HepG2 (cell line): ENCODE data around the gene API5. TPM values are rescaled to one million over a fixed set of nuclear protein-coding genes. Genes with fewer than 3 reads are reported as not detected.

Experiments
- ARHGAP35 ChIP-seq: sonication (generic); formaldehyde crosslinking; IDR thresholded peaks from 2 replicates; pipeline ENCODE4 v1.9.0; 2022; ENCODE audit warnings: mild to moderate bottlenecking, inconsistent platforms, moderate library complexity, missing genetic modification reagents, borderline replicate concordance
- CC2D1A ChIP-seq: sonication (generic); formaldehyde crosslinking; IDR thresholded peaks from 2 replicates; pipeline ENCODE4 v1.8.1; 2023; ENCODE audit warnings: mild to moderate bottlenecking, missing genetic modification reagents
- NR2F1 ChIP-seq, 2 experiments: fragments of 450-650 bp in 1 of 2; formaldehyde crosslinking in 1 of 2; IDR thresholded peaks; 2 replicates each; pipeline versions ENCODE4 v1.5.0 to v1.6.1; 2016 to 2020; ENCODE audit warnings: mild to moderate bottlenecking in 1 of 2, missing compliant biosample characterization in 1 of 2, missing genetic modification reagents in 1 of 2, moderate library complexity in 1 of 2
- RBAK ChIP-seq: sonication (generic); formaldehyde crosslinking; IDR thresholded peaks from 2 replicates; pipeline ENCODE4 v1.5.1; 2020; ENCODE audit warnings: mild to moderate bottlenecking, missing genetic modification reagents
- SIN3A ChIP-seq: IDR thresholded peaks from 2 replicates; pipeline ENCODE4 v1.6.1; 2011; ENCODE audit warnings: low read depth, mild to moderate bottlenecking, control low read depth, low read length, borderline replicate concordance
- ZNF264 ChIP-seq: sonication (generic); formaldehyde crosslinking; IDR thresholded peaks from 2 replicates; pipeline ENCODE4 v1.4.0; 2020; ENCODE audit warnings: missing genetic modification reagents
- ZNF775 ChIP-seq: sonication (generic); formaldehyde crosslinking; IDR thresholded peaks from 2 replicates; pipeline ENCODE4 v1.4.0; 2020; ENCODE audit warnings: missing genetic modification reagents, mild to moderate bottlenecking, moderate library complexity, borderline replicate concordance
- ZNF816 ChIP-seq: sonication (generic); formaldehyde crosslinking; IDR thresholded peaks from 2 replicates; pipeline ENCODE4 v1.8.0; 2022; ENCODE audit warnings: missing genetic modification reagents, mild to moderate bottlenecking, borderline replicate concordance
- polyA plus RNA-seq, 8 experiments: library from polyadenylated mRNA; depleted of rRNA in 3 of 8; stranded (reverse) in 7 of 8; unstranded in 1 of 8; fragments of >200 nt; fragmentation: Illumina TruSeq in 4 of 8; extraction: Trizol in 4 of 8; gene quantifications; 2 replicates each; pipeline versions ENCODE4 v1.2.1 to v1.2.3, GENCODE V29; 2011 to 2016; ENCODE audit warnings: low read depth in 4 of 8, missing spikeins in 1 of 8, mixed read lengths in 1 of 8; ENCODE audit not compliant: insufficient read depth in 1 of 8
- total RNA-seq, 5 experiments: library from RNA; depleted of rRNA; stranded (reverse); fragments of >200 nt; fragmentation: Illumina TruSeq; extraction: Trizol; gene quantifications; 2 replicates each; pipeline ENCODE4 v1.2.3, GENCODE V29; 2016; ENCODE audit warnings: low read depth in 1 of 5
- TF ChIP-seq, protein P1 (sequence below): sonication (generic); formaldehyde crosslinking; IDR thresholded peaks from 2 replicates; pipeline ENCODE4 v1.9.0; 2021; ENCODE audit warnings: missing genetic modification reagents, borderline replicate concordance
- TF ChIP-seq, protein P2 (sequence below): IDR thresholded peaks from 2 replicates; pipeline ENCODE4 v1.6.1; 2016; ENCODE audit warnings: low read depth
- TF ChIP-seq, protein P3 (sequence below): sonication (generic); formaldehyde crosslinking; IDR thresholded peaks from 2 replicates; pipeline ENCODE4 v1.4.0; 2020; ENCODE audit warnings: mild to moderate bottlenecking, missing genetic modification reagents
- TF ChIP-seq, protein P4 (sequence below): sonication (generic); formaldehyde crosslinking; IDR thresholded peaks from 2 replicates; pipeline ENCODE4; 2020; ENCODE audit warnings: missing genetic modification reagents, mild to moderate bottlenecking, borderline replicate concordance
- TF ChIP-seq, protein P5 (sequence below): sonication (generic); formaldehyde crosslinking; IDR thresholded peaks from 2 replicates; pipeline ENCODE4 v1.5.0; 2020; ENCODE audit warnings: mild to moderate bottlenecking, missing genetic modification reagents, borderline replicate concordance

The API5 gene
- total and polyA plus RNA-seq, 2 of the 13 experiments (the other 11 are each of a cell fraction or from before 2014, with no cell fraction given) = 21.6 to 59.0 TPM

DNA sequence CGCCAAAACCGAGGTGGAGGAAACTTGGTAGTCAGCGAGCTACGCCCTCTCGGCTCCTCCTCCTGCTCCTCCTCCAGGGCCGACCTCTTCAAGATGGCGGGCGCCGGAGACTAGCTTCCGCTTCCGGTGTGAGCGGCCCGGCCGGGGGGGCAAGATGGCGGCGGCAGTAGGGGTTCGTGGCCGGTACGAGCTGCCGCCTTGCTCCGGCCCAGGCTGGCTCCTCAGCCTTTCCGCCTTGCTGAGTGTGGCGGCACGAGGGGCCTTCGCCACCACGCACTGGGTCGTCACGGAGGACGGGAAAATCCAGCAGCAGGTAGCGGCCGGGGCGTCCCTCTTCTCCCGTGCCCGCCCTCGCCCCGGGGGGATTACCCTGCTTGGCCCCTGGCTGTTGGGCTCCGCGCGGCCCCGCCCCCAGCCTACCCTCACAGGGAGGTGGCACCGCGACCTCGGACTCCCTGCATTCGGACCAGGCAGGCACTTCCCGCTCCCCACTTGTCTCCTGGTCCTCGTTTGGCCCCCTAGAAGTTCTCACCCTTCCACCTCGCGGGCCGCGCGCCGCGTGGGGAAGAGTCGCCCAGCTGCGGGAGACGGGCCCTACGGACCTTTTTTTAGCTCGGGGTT, 47.1 kb downstream of the API5 start, which contains the start of gene TTC17 (continued):
- TF ChIP-seq, protein P1, sequence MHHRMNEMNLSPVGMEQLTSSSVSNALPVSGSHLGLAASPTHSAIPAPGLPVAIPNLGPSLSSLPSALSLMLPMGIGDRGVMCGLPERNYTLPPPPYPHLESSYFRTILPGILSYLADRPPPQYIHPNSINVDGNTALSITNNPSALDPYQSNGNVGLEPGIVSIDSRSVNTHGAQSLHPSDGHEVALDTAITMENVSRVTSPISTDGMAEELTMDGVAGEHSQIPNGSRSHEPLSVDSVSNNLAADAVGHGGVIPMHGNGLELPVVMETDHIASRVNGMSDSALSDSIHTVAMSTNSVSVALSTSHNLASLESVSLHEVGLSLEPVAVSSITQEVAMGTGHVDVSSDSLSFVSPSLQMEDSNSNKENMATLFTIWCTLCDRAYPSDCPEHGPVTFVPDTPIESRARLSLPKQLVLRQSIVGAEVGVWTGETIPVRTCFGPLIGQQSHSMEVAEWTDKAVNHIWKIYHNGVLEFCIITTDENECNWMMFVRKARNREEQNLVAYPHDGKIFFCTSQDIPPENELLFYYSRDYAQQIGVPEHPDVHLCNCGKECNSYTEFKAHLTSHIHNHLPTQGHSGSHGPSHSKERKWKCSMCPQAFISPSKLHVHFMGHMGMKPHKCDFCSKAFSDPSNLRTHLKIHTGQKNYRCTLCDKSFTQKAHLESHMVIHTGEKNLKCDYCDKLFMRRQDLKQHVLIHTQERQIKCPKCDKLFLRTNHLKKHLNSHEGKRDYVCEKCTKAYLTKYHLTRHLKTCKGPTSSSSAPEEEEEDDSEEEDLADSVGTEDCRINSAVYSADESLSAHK = no peak
- TF ChIP-seq SIN3A (peak; percentile 21; the same call in 1 of the 2 replicates), CC2D1A (CRISPR knock-in tag) (no peak), NR2F1 (CRISPR knock-in tag; IDR thresholded peaks at IDR 0.05) (0 out of 4 replicates have a peak, but pooled peaks of 1 of the 2 experiments have one; percentile 23), ZNF816 (CRISPR knock-in tag) (no peak), ZNF264 (peak; percentile 68; the same call in 1 of the 2 replicates), ZNF775 (CRISPR knock-in tag) (no peak), ARHGAP35 (no peak; the same call in 1 of the 2 replicates), RBAK (CRISPR knock-in tag) (peak; percentile 56; the same call in 1 of the 2 replicates)
- TF ChIP-seq, protein P2, sequence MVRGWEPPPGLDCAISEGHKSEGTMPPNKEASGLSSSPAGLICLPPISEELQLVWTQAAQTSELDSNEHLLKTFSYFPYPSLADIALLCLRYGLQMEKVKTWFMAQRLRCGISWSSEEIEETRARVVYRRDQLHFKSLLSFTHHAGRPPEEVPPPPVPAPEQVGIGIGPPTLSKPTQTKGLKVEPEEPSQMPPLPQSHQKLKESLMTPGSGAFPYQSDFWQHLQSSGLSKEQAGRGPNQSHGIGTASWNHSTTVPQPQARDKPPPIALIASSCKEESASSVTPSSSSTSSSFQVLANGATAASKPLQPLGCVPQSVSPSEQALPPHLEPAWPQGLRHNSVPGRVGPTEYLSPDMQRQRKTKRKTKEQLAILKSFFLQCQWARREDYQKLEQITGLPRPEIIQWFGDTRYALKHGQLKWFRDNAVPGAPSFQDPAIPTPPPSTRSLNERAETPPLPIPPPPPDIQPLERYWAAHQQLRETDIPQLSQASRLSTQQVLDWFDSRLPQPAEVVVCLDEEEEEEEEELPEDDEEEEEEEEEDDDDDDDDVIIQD (CRISPR knock-in tag) = 0 out of 2 replicates have a peak, but pooled peaks have one; percentile 35
- TF ChIP-seq, protein P3, sequence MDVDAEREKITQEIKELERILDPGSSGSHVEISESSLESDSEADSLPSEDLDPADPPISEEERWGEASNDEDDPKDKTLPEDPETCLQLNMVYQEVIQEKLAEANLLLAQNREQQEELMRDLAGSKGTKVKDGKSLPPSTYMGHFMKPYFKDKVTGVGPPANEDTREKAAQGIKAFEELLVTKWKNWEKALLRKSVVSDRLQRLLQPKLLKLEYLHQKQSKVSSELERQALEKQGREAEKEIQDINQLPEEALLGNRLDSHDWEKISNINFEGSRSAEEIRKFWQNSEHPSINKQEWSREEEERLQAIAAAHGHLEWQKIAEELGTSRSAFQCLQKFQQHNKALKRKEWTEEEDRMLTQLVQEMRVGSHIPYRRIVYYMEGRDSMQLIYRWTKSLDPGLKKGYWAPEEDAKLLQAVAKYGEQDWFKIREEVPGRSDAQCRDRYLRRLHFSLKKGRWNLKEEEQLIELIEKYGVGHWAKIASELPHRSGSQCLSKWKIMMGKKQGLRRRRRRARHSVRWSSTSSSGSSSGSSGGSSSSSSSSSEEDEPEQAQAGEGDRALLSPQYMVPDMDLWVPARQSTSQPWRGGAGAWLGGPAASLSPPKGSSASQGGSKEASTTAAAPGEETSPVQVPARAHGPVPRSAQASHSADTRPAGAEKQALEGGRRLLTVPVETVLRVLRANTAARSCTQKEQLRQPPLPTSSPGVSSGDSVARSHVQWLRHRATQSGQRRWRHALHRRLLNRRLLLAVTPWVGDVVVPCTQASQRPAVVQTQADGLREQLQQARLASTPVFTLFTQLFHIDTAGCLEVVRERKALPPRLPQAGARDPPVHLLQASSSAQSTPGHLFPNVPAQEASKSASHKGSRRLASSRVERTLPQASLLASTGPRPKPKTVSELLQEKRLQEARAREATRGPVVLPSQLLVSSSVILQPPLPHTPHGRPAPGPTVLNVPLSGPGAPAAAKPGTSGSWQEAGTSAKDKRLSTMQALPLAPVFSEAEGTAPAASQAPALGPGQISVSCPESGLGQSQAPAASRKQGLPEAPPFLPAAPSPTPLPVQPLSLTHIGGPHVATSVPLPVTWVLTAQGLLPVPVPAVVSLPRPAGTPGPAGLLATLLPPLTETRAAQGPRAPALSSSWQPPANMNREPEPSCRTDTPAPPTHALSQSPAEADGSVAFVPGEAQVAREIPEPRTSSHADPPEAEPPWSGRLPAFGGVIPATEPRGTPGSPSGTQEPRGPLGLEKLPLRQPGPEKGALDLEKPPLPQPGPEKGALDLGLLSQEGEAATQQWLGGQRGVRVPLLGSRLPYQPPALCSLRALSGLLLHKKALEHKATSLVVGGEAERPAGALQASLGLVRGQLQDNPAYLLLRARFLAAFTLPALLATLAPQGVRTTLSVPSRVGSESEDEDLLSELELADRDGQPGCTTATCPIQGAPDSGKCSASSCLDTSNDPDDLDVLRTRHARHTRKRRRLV = peak; percentile 93
- TF ChIP-seq, protein P4, sequence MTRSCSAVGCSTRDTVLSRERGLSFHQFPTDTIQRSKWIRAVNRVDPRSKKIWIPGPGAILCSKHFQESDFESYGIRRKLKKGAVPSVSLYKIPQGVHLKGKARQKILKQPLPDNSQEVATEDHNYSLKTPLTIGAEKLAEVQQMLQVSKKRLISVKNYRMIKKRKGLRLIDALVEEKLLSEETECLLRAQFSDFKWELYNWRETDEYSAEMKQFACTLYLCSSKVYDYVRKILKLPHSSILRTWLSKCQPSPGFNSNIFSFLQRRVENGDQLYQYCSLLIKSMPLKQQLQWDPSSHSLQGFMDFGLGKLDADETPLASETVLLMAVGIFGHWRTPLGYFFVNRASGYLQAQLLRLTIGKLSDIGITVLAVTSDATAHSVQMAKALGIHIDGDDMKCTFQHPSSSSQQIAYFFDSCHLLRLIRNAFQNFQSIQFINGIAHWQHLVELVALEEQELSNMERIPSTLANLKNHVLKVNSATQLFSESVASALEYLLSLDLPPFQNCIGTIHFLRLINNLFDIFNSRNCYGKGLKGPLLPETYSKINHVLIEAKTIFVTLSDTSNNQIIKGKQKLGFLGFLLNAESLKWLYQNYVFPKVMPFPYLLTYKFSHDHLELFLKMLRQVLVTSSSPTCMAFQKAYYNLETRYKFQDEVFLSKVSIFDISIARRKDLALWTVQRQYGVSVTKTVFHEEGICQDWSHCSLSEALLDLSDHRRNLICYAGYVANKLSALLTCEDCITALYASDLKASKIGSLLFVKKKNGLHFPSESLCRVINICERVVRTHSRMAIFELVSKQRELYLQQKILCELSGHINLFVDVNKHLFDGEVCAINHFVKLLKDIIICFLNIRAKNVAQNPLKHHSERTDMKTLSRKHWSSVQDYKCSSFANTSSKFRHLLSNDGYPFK (CRISPR knock-in tag) = peak; percentile 90; the same call in 1 of the 2 replicates
- TF ChIP-seq, protein P5, sequence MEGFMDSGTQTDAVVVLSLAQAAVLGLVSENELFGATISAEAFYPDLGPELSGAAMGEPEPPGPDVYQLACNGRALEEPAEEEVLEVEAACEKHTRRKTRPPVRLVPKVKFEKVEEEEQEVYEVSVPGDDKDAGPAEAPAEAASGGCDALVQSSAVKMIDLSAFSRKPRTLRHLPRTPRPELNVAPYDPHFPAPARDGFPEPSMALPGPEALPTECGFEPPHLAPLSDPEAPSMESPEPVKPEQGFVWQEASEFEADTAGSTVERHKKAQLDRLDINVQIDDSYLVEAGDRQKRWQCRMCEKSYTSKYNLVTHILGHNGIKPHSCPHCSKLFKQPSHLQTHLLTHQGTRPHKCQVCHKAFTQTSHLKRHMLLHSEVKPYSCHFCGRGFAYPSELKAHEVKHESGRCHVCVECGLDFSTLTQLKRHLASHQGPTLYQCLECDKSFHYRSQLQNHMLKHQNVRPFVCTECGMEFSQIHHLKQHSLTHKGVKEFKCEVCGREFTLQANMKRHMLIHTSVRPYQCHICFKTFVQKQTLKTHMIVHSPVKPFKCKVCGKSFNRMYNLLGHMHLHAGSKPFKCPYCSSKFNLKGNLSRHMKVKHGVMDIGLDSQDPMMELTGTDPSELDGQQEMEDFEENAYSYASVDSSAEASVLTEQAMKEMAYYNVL (CRISPR knock-in tag) = peak; percentile 91; the same call in 1 of the 2 replicates
